Right ventricle myocardium inferior (tissue), 1 donor: ENCODE measurements around the gene ZNF649. TPM values are rescaled to one million over a fixed set of nuclear protein-coding genes. Genes with fewer than 3 reads are reported as not detected.
"Not testable (repeated sequence)": the region's sequence is repeated elsewhere in the genome, so short reads cannot be mapped to it uniquely, and the experiment has no call there.

Source experiments
- ATAC-seq: fragments of 200-7000 bp; cut with Tn5 transposase; one replicate; pipeline ENCODE4 v1.9.1; 2020; ENCODE audit warnings: mild to moderate bottlenecking, moderate library complexity
- DNase-seq: peaks from one replicate; pipeline ENCODE4 v3.0.0; 2021; ENCODE audit errors: missing footprints
- intact Hi-C: fragments of 100-400 bp; cut with DNase I; formaldehyde crosslinking; loops from one replicate; pipeline ENCODE4 v1.11.0; 2022
- long read RNA-seq: library from polyadenylated mRNA; unstranded; transcript quantifications from one replicate; pipeline ENCODE4 v2.0.0, GENCODE V29; 2021
- total RNA-seq: library from RNA; stranded (reverse); fragmentation: NEBNext Ultra II Directional; extraction: Animal tissue kit (Norgen Biotek cat#: 25700); gene quantifications from one replicate; pipeline ENCODE4 v1.2.1, GENCODE V29; 2021
- donor health status: DM: no; HTN: yes; CAD: no; lungs with severe emphysema.

Gene ZNF649
- total RNA-seq: 8.8 TPM
- long read RNA-seq, transcript ZNF649-201 (5 exons, 3,197 nt): major isoform, 5 of 7 reads
- long read RNA-seq, partial matches to known transcripts: 0 of 7 reads
- long read RNA-seq, other reads (novel, unspliced or antisense): 2 of 7 reads

DNA sequence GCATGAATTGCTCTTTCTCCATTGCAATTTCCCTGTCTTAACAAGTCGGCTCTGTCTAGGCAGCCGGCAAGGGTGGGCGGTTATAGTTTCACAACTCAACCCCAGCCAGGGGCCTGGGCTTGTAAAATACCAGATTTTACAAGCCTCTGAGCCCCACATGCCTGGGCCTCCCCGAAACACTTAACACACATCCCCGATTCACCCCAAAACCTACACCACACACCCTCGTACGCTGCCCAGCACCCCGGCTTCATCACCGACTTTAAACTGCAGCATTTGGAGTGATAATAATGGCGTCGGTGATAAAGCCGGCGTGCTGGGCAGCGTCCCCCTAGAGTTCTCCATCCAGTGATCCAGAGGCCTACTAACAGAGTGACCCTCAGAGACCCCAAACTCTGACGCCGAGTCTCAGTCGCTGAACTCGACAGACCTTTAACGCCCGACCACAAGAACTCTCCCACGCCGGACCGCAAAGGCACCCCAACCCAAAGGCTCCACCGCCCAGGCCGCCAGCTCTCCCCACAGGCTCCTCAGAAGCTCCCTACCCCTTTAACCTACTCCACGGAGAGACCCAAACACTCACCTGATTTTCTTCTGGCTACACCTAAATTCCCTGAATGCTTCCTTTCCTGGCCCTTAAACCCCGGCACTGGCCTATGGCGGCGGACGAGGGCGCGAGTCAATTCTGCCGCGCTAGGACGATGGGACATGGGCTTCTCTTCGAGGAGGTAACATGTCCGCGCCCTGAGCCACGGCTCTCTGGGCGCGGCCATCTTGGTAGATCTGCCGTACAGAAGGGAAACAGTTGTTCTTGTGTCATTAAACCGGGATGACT is at the start of gene ZNF649:
Gene ZNF649 (minus strand): TSS at position 687 of the 835 bp plus-strand sequence. CDS start 4,910 bp downstream, outside the sequence.
- DNase-seq (peak; percentile 93), ATAC-seq (peak; percentile 99)
- intact Hi-C loops: no loop called here

DNA sequence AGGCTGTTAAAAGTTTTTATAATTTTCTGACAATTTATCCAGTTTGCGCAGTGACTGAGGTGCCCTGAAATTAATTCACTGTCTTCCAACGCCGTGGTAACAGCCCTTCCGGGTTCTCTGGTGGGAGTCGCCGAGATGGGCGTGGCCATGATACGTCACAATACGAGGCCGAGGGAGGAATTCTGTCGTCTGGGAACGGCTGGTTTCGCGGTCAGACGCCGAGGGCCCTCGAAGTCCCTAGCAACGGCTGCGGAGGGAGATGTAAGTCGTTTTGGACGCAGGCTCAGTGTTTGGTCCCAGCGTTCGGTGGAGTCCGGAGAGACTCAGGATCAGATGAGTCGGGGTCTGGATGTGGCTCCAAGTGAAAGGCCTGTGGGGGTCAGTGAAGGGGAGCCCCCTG is 44.2 kb upstream of the ZNF649 start:
- intact Hi-C loops: no loop called here
- DNase-seq (no peak), ATAC-seq (no peak)

DNA sequence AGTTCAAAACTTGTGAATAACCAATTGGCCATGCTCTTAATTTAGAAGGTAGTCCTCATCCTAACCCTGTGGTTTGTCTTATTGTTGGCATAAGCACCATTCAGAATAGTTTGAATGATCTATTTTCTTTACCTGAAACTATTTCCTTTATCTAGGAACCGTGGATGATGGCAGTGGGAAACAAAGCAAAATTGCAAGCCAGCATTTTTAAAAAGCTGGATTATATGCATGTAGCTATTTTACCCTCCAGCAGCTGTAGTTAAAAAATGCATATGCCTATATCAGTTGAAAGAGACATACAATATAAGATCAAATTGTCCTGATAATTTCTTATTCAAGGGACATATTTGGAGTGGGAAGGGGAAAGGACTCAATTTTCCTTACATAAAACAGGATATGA is 41.8 kb upstream of the ZNF649 start:
- intact Hi-C loops: no loop called here
- no peak for ATAC-seq
- no peak for DNase-seq

- intact Hi-C loops: no loop called here
- DNase-seq (no peak), ATAC-seq (no peak)
Observed at GRCh38 chr19:51944798-51945552, 40.2 kb upstream of the ZNF649 start.

DNA sequence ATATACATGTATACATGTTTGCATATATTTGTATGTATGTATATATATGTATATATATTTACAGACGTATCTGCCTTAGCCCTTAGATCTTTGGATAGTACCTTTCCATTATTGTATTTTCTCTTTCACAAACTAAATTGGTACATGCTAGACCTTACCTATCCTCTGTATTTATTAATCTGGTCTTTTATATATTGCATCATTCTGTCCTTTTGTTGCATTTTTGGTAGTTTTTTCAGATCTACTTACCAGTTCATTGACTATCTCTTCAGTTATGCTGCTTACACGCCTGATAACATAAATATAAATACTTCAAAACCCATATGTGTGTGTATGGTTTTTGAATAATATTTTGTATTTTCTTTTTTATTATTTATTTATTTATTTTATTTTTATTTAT is 34.1 kb upstream of the ZNF649 start:
- intact Hi-C loops: no loop called here
- ATAC-seq: no peak
- DNase-seq: no peak

DNA sequence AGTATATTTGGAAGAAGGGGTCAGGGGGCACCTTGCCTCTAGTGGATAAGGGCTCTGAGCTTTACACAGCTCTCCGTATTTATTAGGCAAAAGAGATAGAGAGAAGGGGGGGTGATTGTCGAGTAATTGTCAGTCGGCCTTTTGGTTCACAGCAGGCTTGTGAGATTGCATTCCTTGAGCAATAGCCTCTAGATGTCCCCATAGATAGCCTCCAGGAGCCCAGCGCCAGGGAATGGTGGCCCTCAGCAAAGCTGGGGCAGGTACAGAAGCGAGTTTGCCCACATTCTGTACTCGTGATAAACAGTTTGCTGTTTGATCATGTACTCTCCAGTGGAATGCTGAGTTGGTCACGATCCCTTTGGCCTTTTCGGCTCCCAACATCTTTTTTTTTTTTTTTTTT is 27.1 kb upstream of the ZNF649 start:
- no peak for ATAC-seq
- DNase-seq: no peak
- intact Hi-C loops: no loop called here

GRCh38 chr19:51927859-51928258 is 23.0 kb upstream of the ZNF649 start:
- intact Hi-C loops: loop anchor here (2.0 kb wide), 1 partner anchor 59 kb away; the partner anchor contains the start of gene ZNF350
- ATAC-seq: no peak

DNA sequence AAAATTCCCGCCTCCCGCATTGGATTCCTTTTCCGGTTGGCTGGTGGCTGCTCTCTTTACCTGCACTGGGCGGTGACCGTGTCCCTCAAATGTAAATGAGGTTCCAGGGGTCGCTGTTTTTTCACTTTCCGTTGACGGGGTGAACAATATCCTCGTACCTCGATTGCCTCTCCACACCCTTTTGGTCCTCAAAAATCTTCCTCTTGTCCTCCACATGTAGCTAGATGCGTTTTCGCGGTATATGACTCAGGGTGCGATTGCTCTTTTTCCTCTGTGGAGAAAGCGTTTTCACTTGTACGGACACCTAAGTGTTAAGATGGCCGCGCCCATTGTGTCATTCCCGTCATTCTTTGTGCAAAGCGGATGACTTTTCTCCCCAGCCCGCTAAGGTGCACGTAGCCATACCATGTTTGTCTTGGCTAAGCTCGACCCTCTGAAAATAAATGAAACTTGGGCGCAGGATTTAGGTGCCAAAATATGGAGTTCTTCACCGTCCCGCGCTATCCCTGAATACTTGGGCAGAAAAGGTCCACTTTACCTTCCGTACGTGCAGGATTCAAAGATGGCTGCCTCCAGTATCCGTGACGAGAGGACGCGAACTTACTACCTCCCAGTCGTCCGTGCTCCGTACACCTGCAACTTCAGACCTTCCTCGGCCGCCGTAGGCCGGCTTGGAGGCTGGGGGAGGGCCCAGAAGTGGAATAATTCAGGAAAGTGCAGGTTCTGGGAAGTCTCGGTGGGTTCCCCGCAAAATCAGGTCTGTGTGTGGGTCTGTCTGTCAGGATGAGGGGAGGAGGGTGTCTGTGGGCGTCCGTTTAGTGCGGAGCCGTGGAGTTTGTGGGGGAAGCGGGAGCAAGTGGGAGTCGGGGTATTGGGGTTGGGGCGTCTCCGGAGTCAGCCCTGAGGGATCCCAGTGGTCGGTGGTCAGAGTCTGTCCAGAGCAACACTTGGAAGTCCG is 22.2 kb upstream of the ZNF649 start, which contains the start of gene ZNF613:
Gene ZNF613 (plus strand): TSS at position 689 of the 958 bp plus-strand sequence. CDS start 8,749 bp downstream, outside the sequence.
- ATAC-seq: peak; percentile 97
- DNase-seq: peak; percentile 93
- intact Hi-C loops: loop anchor here (2.0 kb wide), 1 partner anchor 60 kb away; the partner anchor contains the start of gene ZNF350

More at GRCh38 chr19:51927859-51928258, 23.0 kb upstream of the ZNF649 start:
- no peak for DNase-seq

DNA sequence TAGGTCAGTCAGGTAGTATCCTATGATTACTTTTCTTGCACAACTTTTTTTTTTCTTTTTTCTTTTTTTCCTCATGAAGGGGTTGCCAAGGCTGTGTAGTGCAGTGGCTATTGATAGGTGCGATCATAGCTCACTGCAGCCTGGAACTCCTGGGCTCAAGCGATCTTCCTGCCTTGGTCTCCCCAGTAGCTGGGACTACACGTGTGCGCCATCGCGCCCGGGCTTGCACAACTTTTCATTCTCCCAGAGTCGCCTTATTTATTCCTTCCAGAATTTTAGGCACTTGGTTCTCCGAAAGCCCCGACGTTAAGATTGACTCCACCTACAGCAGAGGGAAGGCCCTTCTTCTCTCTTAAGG is 21.6 kb upstream of the ZNF649 start:
- ATAC-seq (no peak), DNase-seq (no peak)
- intact Hi-C loops: loop anchor here (2.0 kb wide), 1 partner anchor 60 kb away; the partner anchor contains the start of gene ZNF350

- intact Hi-C loops: no loop called here
- no peak for DNase-seq
- ATAC-seq: no peak
Observed at GRCh38 chr19:51921949-51922348, 17.1 kb upstream of the ZNF649 start.

GRCh38 chr19:51919606-51920005 is 14.8 kb upstream of the ZNF649 start:
- ATAC-seq (no peak), DNase-seq (no peak)
- intact Hi-C loops: no loop called here

- ATAC-seq (no peak), DNase-seq (no peak)
- intact Hi-C loops: no loop called here
Observed at GRCh38 chr19:51916167-51916566, 11.3 kb upstream of the ZNF649 start.

- intact Hi-C loops: no loop called here
- DNase-seq (no peak), ATAC-seq (no peak)
Observed at GRCh38 chr19:51915324-51915867, 10.6 kb upstream of the ZNF649 start.

DNA sequence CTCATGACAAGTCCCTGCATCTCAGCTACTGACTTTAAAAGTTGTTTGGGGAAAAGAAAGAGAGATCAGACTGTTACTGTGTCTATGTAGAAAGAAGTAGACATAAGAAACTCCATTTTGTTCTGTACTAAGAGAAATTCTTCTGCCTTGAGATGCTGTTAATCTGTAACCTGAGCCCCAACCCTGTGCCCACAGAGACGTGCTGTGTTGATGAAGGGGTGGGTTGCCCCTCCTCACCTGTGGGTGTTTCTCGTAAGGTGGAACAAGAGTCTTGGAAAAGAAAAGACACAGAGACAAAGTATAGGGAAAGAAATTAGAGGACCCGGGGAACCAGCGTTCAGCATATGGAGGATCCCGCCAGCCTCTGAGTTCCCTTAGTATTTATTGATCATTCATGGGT is 3.2 kb upstream of the ZNF649 start:
- intact Hi-C loops, ATAC-seq: not testable (repeated sequence)

GRCh38 chr19:51906108-51906507 is 1.3 kb upstream of the ZNF649 start:
- ATAC-seq, intact Hi-C loops, DNase-seq: not testable (repeated sequence)

More for the DNA sequence above, 3.2 kb upstream of the ZNF649 start:
- DNase-seq: not testable (repeated sequence)

DNA sequence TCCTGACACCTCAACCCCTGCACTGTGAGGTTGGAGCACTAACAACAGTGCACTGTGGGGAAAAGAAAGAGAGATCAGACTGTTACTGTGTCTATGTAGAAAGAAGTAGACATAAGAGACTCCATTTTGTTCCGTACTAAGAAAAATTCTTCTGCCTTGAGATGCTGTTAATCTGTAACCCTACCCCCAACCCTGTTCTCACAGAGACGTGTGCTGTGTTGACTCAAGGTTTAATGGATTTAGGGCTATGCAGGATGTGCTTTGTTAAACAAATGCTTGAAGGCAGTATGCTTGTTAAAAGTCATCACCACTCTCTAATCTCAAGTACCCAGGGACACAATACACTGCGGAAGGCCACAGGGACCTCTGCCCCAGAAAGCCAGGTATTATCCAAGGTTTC is 822 bp upstream of the ZNF649 start:
- intact Hi-C loops, ATAC-seq, DNase-seq: not testable (repeated sequence)

DNA sequence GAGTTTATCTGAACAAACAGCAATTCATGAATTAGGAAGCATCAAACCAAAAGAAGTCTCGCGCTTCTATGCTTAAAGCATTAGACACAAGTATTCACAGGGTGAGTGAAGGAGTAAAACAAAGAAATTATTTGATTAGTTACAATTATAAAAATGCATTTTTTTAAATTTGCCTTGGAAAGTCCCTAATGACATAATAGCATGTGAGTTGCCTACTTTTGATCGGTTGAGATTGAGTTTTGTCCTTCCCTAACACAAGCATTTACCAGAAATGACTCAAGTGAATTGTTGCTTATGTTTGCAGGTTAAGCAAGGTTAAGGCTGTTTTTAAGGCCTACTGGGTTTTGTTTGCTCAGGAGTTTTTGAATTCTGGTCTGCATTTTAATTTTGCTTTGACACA is 389 bp upstream of the ZNF649 start:
- DNase-seq: no peak
- no peak for ATAC-seq
- intact Hi-C loops: no loop called here

GRCh38 chr19:51903192-51903591 is 1.6 kb downstream of the ZNF649 start:
- ATAC-seq: no peak
- no peak for DNase-seq
- intact Hi-C loops: no loop called here
